Kidney capillary endothelial cell (primary cell): Measurements from ENCODE around the gene FKBP3.
"Not testable (repeated sequence)": the region's sequence is repeated elsewhere in the genome, so short reads cannot be mapped to it uniquely, and the experiment has no call there.

Experiments used
- DNase-seq: peaks from one replicate; pipeline ENCODE4 v3.0.0-alpha.2; 2018; ENCODE audit warnings: low spot score

FKBP3 gene

DNA sequence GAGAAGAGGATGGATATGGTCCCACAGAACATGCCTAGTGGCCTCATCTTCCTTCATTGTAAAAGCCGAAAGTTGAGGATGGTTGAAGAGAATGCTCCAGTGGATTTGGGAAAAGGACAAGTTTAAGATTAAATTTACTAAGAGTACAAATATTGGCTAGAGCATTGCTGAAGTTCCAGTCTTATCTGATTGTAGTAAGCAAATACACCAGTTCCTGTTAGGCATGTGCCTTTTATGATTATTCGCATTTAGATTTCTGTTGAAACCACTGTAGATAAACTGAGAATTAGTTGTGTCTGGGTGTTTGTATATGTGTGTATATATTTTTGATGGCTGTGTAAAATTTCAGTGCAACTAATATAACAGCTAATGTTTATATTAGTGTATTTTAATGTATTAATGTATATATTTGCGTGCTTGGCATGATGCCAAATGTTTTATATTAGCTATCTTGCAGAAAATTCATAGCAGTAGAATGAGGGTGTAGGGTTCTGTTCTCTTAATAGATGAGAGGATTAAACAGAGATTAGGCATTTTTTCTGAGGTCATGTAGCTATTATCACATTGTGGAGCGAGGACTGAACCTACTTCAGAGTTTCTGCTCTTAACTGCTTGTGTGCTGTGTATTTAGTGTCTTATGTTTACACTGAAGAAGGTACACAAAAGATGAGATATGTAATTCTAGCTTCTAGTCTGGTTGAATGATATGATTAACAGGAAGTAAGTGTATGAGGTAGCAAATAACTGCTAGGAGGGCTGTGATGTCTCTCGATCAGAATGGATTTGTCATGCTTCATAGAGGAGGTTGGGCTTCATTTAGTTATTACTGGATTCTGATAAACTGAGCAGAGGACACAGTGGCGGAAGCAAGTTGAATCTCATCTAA lies 21.1 kb downstream of the FKBP3 start:
- peak; percentile 29 for DNase-seq

DNA sequence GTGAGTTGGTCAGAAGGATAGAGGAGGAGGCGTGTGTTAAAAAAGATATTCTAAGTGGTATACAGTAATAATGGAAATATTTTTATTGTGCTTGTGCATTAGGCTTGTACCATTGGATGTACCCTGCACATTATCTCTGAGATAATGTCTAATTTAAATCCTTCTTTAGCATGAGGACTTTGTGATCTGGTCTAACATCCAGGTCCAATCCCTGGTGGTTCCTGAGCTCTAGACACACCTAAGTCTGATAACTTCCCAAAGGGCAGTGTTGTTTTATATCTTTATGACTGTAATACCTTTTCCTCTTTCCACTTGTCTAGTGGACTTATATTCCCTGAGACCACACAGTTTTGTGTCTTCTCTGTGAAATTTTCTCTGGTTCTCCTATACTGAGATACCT lies 29.7 kb downstream of the FKBP3 start:
- no peak for DNase-seq

DNA sequence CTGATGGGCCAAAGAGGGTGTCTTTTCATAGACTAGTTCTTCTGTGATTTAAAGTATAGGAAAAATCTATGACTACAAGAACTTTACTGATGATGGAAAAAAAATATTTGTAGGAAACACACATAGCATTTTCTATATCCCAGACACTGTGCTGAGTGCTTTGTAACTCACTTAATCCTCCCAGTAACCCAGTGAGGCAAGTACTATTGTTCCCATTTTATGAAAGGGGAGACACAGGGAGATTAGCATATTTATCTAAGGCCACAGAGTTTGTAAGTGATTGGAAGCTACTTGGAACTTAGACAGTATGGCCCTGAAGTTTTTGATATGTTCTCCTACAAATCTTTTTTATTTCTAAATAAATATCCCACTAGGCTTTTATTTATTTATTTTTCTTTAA lies 30.5 kb downstream of the FKBP3 start:
- no peak for DNase-seq

DNA sequence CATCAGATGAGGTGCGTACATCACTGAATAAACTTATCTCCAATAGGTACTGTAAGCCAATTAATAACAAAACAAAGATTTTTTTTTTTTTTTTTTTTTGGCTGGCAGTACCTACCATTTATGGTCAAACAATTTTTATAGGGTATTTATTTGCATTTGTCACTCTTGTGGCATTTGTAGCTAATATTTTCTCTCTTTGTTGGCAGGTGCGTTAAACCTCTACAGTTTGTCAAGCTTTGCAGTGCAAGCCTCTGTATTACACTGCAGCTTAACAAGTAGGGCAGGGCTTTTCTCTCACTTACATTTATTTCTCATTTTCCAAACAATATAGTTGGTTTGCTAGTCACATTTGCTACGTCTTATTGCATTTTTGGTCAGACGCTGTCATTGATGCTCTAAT lies 38.1 kb downstream of the FKBP3 start:
- DNase-seq, result no peak

DNA sequence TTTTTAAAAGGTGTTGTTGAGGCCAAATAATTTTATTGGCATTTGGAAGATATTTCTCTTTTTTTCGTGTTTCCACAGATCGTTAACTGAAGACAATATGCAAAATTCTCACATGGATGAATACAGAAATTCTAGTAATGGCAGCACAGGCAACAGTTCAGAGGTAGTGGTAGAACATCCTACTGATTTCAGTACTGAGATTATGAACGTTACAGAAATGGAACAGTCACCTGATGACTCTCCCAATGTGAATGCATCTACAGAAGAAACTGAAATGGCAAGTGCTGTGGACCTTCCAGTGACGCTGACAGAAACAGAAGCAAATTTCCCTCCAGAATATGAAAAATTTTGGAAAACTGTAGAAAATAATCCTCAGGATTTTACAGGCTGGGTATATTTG lies 39.1 kb downstream of the FKBP3 start:
- DNase-seq, result no peak

DNA sequence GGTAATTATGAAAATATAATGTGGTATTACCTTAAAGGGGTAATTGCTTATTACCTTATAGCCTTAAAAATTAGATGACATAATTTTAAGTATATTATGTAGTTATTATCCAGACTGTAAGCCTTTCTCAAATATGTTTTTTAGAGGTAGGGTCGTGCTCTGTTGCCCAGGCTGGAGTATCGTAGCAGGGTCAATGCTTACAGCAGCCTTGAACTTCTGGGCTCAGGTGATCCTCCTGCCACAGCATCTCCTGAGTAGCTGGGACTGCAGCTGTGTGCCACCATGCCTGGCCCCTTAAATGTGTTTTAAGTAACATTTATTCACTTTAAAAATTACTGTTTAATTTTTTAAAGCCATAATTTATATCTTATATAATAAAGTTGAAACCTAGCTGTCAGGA lies 40.0 kb downstream of the FKBP3 start:
- no peak for DNase-seq

DNA sequence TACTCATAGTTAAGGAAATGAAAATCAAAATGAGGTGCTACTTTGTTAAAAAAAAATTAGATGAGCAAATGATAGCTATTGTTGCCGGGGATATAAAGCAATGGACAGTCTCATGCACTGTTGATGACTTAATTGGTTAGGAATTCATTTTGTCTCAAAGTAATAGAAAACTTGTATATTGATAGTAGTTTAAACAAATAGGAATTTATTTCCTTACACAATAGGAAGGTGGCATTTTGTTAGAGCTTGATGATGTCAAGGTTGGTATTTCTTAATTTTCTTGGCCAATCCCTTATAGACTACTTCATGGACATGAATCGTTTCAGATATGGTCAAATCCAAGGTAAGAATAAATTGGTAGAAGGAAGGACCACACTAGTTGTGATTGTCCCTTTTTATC lies 42.6 kb downstream of the FKBP3 start:
- DNase-seq, result peak; percentile 29

DNA sequence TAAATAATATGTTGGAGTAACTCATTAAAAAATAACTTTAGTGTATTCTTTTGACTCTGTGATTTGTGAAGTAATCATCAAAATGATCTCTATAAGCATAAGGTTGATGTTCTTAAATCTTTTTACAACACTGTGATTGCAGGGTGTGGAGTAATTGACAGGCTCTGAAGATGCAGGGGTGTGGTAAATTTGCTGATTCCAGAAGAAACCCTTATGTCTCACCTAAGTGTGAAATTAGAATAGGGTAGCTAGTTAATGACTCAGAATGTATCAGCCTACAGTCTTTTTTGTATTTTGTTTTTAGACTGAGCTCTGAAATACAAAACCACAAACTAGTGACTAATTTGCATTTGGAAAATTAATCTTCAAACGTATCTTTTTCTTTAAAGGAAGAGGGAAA lies 44.5 kb downstream of the FKBP3 start:
- DNase-seq, result no peak

DNA sequence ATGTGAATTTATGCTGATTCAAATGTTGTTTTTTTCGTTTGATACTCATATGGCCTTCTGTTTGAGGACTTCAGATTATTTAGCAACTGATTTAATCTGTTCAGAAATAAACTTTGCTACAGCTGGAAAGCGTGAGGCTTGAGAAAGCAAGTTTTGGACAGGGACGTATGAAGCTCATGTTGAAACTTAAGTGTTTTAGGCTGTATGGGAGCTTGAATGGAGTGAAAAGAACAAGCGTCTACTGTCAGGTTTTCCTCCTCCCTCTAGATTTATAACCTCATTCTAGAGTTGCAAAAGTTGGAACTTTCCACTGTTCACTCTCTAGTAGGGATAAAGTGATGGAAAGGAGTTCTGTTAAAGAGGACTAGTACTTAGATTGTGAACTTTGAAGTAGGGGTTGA lies 49.3 kb downstream of the FKBP3 start:
- peak; percentile 15 for DNase-seq

DNA sequence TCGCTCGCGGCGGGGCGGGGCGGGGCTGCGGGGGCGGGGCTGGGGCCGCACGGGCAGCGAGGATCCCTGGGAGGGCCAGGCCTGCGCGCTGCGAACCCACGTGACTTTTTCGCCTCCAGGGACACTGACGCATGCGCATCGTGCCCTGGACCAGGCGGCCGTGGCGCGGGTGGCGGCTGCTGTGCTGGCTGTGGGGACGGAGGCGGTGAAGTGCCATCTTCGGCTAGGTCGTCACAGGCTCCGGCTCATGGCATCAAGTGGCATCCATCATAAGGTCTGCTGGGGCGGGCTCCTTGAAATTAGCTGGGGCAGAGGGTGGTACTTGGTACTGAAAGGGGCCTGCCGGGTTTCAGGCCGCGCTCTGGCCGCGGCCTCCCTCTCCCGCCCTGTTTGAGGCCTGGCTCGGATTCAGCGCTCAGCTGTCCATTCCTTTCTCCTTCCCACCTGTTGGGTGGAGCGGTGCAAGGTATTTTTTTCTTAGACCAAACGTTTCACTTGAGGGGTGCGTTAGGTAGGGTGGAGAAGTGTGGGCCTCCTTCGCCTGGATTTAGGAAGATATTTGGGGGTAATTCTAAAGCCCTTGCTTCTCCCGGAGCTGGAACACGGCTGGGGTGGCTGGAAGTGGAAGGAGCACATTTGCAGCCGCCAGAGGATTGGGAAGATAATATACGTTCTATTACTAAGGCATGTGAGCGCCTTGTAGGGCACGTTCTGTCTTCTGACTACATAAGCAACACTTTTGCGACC lies 50.1 kb downstream of the FKBP3 start, which contains the start of gene PRPF39:
Gene PRPF39 (plus strand): TSS at position 141 of the 747 bp plus-strand sequence. CDS start 11,124 bp downstream, outside the sequence.
- peak; percentile 95 for DNase-seq

DNA sequence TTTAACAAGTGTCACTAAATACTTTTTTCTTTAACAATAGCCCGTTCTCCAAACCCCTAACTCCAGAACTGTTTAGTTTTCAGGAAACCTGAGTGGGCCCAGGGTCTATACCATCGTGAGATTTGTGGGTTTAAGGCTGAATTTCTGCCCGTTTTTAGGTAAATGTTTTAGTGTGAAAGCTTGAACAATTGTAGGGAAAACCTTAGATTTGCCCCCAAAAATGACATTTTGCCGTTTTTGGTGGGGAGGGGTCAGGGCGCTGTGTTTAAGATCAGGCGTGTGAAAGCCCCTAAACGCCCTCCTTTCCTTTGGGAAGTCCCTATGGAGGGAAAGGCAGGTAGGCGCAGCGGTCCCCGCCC lies 50.7 kb downstream of the FKBP3 start:
- DNase-seq, result no peak

DNA sequence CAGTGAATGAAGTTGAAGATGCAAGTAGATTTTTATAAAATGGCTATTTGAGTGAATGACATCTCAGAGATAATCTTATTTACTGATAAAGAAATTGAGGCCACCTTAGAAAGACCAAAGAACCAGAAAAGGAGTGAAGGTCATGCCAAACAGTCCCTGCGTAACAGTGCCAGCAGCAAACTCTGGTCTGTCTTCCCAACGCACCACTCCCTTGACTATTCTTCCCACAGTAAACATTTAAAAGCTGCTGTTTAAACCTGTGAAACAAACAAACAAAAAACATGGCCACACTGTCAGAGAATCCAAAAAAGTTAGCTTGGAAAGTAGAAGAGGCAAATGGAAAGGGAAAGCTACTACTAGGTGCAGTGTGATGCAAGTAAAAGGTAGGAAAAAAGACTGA lies 51.9 kb downstream of the FKBP3 start:
- no peak for DNase-seq

DNA sequence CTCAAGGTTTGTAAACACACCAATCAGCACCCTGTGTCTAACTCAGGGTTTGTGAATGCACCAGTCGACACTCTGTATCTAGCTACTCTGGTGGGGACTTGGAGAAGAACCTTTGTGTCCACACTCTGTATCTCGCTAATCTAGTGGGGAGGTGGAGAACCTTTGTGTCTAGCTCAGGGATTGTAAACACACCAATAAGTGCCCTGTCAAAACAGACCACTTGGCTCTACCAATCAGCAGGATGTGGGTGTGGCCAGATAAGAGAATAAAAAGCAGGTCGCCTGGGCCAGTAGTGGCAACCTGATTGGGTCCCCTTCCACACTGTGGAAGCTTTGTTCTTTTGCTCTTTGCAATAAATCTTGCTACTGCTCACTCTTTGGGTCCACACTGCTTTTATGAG lies 53.2 kb downstream of the FKBP3 start:
- DNase-seq, result not testable (repeated sequence)

DNA sequence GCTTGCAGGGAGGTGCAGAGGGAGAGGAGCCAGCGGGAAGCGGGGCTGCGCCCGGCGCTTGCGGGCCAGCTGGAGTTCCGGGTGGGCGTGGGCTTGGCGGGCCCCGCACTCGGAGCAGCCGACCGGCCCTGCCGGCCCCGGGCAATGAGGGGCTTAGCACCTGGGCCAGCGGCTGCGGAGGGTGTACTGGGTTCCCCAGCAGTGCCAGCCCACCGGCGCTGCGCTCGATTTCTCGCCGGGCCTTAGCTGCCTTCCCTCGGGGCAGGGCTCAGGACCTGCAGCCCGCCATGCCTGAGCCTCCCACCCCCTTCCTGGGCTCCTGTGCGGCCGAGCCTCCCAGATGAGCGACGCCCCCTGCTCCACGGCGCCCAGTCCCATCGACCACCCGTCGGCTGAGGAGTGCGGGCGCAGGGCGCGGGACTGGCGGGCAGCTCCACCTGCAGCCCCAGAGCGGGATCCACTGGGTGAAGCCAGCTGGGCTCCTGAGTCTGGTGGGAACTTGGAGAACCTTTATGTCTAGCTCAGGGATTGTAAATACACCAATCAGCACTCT lies 53.8 kb downstream of the FKBP3 start:
- not testable (repeated sequence) for DNase-seq

DNA sequence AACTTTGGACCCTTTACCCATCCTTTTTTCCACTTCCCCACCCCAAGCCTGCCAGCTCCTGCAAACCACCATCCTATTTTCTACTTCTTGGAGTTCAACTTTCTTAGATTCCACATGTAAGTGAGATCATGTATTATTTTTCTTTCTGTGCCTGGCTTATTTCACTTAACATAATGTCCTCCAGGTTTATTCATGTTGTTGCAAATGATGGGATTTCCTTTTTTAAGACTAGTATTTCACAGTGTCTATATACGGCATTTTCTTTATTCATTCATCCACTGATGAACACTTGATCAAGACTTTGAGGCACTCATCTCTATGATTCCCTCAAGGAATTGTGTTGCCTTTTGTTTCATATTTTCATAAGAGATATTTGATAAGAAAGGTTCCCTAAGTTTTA lies 56.0 kb downstream of the FKBP3 start:
- no peak for DNase-seq

DNA sequence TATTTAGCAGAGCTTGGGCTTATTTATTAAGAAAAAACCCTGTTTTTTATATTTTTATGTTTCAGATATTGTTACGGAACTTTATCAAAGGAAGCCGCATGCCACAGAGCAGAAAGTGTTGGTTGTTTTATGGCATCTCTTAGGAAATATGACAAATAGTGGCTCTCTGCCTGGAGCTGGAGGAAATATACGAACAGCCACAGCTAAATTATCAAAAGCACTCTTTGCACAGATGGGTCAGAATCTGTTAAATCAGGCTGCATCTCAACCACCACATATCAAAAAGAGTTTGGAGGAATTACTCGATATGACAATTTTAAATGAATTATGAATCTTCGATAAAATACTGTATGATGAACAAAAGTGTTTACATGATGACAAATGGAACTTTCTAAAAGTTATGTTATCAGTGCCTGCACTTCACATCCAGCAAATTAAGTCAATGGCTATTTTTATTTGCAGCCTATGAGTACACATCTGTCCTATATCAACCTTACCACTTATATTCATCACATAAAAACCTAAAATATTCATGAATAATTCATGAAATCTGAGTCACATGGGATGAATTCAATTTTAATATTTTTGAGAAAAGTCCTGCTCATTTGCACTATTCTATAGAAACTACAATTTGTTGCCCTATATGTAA lies 60.9 kb downstream of the FKBP3 start:
- no peak for DNase-seq

DNA sequence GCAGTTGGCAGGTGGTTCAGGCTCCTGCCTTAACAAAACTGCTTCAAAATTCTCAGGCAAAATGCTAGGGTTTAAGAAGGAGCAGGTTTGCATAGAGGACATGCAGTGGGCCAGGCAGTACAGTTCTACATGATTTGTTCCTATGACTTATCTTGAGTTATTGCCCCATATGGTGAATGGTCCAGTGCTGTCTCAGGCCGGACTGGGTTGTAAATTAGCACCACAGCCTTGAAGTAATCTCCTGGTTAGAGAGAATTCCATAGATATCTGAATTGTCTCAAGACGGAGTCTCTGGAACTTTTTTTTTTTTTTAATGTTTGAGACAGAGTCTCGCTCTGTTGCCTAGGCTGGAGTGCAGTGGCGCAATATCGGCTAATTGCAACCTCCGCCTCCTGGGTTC lies 62.2 kb downstream of the FKBP3 start:
- DNase-seq, result no peak

DNA sequence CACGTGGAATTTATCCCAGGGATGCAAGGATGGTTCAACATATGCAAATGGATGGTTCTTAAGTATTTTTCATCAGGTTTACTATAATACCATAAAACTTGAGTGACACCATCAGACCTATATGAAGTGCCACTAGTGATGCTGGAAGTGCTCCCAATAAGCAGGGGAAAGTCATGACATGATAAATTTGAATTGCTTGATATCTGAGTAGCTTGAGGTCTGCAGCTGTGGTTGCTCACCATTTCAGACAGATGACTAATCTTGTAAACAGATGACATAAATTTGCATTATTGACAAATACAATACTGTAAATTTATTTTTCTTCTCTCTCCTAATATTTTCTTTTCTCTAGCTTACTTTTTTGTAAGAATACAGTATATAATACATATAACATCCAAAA lies 64.1 kb downstream of the FKBP3 start:
- DNase-seq, result no peak

DNA sequence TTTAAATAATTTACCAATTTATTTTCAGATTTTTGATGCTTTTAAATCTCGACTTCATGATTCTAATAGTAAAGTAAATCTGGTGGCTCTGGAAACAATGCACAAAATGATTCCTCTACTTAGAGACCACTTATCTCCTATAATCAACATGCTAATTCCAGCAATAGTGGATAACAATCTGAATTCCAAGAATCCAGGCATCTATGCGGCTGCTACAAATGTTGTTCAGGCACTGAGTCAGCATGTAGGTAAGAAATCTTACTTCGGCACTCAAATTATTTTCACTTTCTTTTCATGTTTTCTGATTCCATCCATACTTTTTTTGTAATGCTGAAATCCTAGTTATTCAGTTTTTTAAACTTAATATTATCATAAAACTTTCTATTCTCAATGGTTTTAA lies 65.9 kb downstream of the FKBP3 start:
- DNase-seq, result no peak

DNA sequence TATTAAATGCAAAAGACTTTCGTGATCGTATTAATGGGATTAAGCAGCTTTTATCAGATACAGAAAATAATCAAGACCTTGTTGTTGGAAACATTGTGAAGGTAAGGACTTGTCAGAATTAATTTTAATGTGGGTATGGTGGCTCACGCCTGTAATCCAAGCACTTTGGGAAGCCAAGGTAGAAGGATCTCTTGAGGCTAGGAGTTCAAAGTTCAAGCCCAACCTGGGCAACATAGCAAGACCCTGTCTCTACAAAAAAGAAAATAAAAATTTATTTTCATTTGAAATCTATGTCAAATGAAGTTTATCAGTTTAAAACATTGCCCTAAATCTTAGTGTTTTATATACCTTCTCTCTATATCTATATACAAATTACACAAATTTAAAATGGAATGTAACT lies 67.6 kb downstream of the FKBP3 start:
- DNase-seq, result no peak

DNA sequence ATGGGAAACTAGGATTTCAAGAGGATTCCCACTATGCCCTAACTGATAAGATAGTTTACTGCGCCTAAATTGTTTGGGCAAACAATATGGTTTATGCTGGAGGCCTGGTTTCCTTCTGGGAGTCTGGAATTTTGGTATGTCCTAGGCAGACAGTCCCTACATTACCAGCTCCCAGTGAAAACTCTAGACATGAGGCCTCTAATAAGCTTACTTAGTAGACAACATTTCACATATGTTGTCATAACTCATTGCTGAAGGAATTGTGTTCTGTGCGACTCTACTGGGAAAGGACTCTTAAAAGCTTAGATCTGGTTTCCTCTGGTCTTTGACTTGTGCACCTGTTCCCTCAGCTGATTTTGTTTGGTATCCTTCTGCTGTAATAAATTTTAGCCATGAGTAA lies 68.3 kb downstream of the FKBP3 start:
- DNase-seq, result no peak
